ENCODE data around the gene WFIKKN1.

The WFIKKN1 gene

DNA sequence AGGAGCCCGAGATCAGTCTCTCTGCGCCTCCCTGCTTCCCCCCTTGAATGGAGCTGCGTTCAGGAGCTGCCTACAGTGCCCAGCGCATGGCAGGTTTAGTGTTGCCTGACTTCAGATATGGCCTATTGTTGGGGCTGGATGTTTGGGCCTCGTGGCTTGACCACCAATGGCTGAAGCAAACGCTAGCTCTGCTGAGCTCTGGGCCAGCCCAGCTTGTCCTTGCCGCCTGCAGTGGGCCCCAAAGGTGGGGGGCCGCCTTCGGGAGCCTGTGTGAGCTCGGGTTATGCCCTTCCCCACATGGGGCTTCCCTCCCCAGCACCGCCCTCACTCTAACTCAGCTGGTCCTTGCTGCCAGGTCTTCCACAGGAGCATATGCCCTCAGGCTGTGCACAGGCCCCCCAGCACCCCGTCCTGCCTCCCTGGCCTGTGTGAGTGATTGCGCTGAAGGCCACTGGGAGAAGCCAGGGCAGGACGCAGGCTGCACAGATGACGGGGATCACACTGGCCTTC is 7.3 kb downstream of the WFIKKN1 start:
- peak; percentile 30 for DNase-seq

DNA sequence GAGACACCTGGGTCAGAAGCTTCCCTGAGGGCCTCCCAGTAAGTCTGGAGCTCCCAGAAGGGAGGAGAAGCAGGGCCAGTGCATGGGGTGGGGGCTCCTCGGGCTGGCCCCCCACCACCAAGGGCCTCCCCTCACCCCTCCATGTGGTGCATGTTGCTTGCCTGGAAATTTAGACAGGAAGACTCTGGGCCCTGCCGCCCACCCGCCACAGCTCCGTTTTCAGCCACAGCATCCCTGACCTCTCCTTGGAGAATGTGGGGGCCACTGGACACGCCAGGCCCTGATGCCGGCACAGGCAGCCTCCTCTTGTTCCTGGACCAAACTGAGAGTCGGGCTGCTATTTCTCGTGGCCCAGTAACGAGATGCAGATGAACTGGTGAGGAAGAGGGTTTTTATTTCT is 8.1 kb downstream of the WFIKKN1 start:
- DNase-seq, result no peak

DNA sequence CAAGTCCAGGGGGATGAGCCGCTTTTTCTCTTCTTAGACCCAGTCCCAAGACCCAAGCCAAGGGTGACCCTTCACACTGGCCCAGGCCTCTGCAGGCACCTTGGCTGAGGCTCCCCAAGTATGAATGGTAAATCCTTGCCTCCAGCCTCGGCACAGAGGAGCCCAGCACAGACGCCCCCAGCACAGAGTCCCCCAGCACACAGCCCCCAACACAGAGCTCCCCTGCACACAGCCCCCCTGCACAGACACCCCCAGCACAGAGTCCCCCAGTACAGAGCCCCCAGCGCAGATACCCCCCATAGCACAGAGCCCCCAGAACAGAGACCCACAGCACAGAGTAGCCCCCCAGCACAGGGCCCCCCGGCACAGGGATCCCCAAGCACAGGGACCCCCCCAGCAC is 9.8 kb downstream of the WFIKKN1 start:
- no peak for DNase-seq

DNA sequence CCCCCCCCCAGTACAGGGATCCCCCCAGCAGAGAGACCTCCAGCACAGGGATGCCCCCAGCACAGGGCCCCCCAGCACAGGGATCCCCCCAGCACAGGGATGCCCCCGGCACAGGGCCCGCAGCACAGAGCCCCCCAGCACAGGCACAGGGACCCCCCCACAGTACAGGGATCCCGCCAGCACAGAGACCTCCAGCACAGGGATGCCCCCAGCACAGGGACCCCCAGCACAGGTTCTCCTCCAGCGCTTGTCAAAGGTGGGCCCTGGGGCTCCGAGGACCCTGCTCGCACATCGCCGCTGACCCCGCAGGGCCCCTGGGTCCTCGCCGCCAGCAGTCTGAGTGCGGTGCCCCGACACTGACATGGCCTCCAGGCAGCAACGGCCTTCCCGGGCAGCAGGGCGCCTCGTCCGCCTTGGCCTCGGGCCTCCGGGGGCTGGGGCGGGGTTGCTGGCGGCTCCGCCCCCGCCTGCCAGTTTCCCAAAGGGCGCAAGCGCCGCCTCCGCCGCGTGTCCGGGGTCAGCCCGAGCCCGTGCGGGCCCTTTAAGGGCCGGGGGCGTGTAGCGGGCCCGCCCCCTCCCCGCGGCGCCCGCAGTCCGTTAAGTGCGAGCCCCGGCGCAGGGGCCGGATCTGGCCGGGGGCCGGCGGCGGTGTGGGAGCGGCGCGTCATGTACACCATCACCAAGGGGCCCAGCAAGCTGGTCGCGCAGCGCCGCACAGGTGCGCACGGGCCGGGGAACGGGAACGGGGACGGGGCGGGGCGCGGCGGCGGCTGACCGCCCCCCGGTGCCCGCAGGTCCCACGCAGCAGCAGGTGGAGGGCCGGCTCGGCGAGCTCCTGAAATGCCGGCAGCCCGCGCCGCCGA is 10.8 kb downstream of the WFIKKN1 start, which contains the start of gene MCRIP2:
MCRIP2 (plus strand) TSS at position 503 of the 863 bp plus-strand sequence; CDS start at position 667, 164 bp downstream.
- DNase-seq, result peak; percentile 85

DNA sequence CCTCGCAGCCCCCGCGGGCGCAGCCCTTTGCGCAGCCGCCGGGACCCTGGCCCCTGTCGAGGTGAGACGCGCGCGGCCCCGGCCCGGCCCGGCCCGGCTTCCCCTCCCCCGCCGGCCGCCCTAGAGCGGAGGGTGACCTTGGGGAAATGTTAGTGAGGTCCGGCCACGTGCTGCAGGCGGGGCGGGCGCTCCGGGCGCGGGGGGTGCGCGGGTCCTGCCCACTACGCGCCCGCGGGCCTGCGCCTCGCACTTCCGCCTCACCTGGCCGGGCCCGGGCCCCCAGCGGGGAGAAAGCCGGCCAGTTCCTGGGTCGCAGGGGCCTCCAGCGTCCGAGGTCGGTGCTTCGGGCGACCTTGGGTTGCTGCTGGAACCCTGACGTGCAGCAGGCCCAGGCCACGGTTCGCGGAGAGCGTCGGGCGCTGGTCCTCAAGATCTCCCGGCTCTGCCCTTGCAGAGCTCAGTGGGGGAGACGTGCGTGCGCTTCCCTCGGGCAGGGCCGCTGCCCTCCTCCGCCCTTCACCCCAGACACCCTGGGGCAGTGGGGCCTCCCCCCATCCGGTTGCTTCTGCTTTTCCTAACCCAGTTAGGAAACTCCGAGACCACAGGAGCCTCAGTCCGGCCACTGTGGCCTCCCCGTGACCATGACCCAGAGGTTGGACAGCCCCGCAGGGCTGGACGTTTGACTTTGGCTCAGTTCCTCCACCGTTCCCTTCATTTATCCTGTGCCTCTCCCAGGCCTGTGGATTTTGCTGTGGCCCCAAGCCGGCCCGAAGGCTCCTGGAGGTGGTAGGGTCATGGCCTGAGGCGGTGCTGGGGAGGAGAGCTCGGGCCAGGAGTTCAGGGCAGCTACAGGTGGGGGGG is 11.6 kb downstream of the WFIKKN1 start:
- DNase-seq, result peak; percentile 44

DNA sequence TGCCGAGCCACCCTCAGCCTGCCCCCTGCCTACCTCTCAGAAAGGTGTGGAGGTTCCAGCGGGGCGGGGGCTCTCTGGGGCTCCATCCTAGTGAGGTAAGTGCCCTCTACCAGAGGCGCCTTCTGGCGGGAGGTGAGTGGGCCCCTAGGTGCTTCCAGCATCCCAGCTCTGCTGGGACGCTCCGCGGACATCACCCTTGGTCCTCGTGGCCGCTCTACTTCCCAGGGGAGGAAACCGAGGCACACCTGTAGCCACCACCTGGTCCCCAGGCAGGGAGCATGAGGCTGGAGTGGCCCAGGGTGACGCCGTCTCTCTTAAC is 12.2 kb downstream of the WFIKKN1 start:
- no peak for DNase-seq

DNA sequence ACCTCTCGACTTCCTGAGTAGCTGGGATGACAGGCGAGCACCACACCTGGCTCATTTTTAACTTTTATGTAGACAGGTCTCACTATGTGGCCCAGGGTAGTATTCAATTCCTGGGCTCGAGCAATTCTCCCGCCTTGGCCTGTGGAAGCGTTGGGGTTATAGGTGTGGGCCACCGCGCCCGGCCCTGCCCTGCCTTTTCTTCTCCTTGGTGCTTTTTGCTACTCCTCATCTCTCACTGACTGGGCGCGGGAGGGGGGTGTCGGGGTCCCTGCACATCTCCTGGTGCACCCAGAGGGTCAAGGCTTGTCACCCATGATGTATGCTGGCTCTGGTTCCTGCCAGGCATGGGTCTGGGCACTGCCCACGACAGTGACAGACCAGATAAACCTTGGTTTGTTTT is 13.8 kb downstream of the WFIKKN1 start:
- no peak for DNase-seq

DNA sequence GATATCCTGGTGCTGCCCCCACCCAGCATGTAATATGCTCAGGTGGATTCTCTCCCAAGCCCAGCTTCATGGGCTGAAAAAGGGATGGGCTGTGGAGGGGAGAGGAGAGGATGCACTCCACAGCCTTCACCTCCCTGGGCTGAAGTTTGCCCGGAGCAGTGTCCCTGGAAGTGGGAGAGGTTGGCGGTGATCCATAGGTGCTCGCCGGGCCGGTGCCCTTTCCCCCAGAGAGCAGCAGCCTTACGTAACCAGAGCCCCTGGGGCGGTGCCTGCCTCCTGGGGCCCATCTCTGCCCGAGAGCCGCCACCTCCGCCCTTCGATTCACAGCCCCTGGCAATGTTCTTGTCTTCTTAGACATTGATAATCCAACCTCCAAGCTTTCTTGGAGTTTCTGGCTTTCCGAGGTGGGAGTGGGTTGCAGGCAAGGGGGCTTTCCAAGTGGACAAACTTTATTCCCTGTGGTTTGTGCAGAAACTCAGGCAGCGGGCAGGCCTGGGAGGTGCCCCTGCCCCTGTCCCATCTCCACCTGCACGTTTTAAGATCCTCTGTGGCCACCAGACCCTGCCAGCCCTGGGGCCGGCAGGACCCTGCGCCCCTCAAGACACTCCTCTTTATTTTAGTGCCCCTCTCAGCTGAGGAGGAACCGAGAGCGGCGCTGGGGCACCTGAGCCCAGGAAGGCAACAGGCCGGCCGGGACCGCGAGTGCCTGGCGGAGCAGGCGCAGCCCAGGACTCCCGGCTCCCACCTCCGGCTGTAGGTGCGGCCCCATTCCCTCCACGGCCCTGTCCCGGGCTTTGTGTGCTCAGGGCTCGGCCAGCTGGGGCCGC is 15.3 kb downstream of the WFIKKN1 start:
- no peak for DNase-seq

DNA sequence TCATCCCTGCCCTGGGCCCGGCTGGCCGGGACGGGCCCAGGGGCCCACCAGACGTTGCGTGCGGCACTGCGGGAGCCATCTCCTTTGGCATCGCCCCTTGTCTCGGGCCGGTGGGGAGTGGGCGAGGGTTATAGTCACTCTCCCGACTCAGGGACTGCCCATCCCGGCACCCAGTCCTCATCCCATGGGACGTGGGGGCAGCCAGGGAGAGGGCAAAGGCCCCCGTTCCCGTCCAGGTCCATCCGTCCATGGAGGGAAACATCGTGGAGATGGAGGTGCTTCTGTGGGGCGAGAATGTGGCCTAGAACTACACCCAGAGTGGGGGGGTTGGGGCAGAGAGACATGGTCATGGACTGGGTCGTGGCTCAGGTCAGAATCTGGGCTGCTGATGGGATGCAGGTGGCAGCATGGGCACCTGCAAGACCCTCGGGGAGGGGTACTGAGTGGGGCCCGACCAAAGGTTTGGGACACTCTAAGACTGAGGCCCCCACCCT is 15.9 kb downstream of the WFIKKN1 start:
- no peak for DNase-seq

DNA sequence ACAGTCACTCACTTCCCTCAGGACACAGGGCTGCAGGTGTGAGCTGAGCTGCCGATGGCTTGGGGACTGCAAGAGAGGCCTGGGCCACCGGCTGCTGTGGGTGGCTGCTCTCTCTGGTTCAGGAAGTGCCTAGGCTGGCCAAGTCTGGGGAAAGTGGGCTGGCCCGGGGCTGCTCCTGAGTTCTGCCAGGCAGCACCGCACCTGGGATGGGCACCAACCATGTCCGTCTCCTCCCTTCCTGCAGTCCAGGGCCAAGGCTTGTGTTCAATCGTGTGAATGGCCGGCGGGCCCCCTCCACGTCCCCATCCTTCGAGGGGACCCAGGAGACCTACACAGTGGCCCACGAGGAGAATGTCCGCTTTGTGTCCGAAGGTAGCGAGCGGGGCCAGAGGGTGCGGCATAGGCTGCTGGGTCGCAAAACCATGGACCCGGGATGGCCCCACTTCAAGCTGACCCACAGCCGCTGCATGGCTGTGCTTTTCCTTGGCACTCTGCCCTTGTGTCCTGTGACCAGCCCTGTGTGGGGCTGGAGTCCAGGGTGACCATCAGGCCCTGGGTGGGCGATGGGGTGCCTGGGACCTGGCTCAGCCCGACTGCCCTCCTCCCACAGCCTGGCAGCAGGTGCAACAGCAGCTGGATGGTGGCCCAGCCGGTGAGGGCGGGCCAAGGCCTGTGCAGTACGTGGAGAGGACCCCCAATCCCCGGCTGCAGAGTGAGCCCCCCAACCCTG is 16.6 kb downstream of the WFIKKN1 start:
- no peak for DNase-seq

DNA sequence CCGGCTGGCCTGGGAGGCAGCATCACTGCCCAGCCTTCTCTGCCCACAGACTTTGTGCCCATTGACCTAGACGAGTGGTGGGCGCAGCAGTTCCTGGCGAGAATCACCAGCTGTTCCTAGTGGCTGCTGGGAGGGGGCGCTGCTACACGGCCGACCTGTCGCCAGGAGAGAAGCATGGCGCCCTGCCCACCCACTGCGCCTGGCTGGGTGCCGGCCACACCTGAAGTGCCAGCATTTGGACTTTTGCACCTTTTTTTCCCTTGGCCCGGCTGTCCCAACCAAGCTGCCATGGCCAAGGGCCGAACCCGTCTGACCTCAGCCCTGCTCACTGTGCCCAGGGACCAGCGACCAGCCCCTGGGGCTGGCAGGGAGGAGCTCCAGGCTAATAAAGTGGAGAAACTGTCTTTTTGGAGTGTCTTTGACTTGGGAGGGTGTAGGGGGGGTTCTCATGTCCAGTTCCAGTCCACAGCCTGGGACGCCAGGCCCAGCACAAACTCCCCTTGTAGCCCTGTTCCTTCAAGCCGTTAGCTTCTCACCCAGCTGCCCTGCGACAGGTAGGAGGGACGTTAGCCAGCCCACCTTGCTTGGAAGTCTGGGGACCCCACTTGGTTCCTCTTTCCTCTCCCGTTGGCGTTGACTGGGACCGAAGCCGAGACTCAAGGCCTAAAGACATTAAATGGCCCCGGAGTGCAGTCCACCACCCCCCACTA is 17.4 kb downstream of the WFIKKN1 start:
- DNase-seq, result no peak

DNA sequence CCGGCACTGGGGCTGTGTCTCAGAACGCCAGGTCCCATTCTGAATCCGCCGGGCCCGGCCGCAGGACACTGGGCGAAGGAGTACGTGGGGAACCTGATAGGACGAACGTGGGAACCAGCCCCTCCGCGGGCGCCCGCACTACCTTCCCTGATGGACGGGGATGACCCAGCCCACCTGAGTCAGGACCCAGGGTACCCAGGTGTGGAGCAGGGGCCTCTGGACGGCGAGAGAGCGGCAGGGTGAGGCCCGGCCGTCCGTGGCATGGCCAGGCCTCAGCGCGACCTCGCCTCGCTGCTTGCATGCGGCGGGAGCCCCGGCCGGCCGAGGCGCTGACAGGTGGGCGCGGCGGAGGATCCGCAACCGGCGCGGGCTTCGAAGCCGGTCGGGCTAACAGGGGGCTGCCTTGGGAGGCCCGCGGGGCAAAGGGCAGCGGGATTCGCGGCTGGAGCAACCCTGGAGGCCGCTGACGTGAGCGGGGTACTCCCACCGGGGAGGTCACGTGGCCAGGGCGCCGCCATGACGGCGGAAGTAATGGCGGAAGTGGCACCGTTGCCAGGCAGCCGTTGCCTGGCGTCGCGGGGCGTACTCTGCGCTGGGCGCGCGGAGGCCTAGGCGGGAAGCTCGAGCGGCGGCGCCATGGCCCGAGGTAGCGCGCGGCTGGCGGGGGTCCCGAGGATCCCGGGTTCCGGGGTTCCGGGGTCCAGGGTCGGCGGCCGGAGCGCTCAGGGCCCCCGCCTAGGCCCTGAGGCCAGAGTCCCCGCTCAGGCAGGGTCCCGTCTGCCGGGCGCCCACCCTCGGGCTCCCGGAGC is 18.2 kb downstream of the WFIKKN1 start, which contains the start of gene WDR90:
WDR90 (plus strand) TSS at position 585 of the 809 bp plus-strand sequence; CDS start at position 637, 52 bp downstream.
- DNase-seq, result peak; percentile 95

DNA sequence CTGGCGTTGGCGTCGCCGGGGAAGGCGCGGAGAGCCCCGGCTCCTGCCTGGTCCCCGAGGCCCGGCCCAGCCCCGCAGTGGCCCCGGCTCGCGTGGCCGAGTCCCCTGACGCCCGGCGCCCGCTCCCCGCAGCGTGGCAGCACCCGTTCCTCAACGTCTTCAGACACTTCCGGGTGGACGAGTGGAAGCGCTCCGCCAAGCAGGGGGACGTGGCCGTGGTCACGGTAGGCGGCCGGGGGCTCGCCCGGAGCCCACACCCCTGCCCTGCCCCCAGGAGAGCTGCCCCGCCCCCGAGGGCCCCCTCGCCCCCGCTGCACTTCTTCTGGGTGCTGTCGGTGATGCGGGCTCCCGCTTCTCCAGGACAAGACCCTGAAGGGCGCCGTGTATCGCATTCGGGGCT is 18.8 kb downstream of the WFIKKN1 start:
- DNase-seq, result no peak

DNA sequence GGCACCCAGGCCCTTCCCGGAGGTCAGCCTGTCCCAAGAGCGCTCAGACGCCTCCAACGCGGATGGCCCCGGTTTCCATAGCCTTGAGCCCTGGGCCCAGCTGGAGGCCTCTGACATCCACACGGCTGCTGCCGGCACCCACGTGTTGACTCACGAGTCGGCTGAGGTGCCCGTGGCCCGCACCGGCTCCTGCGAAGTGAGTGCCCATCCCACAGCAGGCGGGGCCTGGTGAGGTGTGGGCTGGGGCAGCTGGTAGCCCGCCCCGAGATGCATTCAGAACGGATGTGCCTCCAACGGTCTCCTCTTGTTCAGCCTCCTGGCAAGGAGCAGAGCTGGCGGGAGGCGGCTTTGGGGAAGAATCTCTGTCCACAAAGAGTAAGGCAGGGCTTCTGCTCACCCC is 21.1 kb downstream of the WFIKKN1 start:
- no peak for DNase-seq

DNA sequence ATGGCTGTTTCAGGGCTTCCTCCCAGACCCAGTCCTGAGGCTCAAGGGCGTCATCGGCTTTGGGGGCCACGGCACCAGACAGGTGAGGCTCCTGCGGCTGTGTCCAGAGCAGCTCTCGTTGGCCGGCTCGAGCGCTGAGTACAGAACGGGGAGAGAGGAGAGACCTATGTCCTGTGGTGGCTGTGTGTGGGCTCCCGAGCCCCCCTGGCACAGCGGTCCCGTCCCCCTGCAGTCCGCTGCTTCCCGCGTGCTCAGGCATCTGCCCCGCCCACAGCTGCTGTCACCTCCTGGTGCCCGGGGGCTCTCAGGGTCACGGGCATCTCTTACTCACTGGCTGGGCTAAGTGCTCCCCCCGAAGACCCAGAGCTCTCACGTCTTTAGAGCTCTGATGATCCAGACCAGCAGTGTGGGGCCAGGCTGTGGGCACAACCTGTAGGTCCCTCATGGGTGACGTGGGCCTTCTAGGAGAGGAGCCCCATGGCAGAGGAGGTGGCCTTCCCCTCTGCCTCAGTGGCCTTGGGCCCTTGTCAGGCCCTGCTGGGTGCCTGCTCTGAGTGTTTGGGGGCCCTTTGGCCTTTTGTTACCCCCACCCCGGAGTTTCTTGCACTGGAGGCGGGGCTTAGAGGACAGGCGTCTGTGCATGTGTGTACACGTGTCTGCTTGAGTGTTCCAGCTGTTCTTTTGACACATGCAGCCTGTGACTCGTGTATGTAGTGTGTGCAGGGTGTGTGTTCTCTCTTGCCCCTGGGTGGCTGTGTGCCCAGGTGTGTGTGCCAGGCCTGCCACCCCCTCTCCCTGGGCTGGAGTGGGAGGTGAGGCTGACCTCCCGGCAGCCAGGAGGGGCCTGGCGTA is 21.9 kb downstream of the WFIKKN1 start:
- DNase-seq, result no peak

DNA sequence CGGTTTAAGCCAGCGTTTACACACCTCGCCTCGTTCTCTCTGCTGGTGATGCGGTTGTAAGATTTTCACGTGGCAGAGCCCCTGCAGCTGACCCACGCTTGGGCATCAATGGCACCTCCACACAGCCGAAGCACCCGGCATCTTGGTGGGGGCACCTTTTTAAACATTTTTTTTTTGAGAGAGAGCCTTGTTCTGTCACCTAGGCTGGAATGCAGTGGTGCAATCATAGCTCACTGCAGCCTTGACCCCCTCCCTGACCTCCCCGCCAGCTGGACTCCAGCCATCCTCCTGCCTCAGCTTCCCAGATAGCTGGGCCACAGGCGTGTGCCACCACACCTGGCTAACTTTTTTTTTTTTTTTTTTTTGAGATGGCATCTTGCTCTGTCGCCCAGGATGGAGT is 23.2 kb downstream of the WFIKKN1 start:
- DNase-seq, result no peak

DNA sequence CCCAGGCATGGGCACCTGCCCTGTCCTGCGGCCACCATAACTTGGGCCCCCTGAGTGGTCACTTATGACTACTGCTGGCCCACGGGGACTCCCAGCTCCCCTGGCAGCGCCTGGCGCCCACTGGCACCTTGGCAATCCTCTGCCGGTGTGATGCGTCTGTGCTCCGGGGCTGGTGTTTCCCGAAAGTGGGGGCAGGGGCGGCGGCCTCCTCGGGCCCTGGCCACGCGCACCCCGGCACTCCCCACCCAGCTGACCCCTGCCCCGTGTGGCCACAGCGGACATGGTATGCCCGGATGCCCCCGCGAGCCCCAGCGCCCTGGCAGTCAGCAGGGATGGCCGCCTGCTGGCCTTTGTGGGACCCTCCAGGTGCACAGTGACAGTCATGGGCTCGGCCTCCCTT is 26.7 kb downstream of the WFIKKN1 start:
- no peak for DNase-seq

DNA sequence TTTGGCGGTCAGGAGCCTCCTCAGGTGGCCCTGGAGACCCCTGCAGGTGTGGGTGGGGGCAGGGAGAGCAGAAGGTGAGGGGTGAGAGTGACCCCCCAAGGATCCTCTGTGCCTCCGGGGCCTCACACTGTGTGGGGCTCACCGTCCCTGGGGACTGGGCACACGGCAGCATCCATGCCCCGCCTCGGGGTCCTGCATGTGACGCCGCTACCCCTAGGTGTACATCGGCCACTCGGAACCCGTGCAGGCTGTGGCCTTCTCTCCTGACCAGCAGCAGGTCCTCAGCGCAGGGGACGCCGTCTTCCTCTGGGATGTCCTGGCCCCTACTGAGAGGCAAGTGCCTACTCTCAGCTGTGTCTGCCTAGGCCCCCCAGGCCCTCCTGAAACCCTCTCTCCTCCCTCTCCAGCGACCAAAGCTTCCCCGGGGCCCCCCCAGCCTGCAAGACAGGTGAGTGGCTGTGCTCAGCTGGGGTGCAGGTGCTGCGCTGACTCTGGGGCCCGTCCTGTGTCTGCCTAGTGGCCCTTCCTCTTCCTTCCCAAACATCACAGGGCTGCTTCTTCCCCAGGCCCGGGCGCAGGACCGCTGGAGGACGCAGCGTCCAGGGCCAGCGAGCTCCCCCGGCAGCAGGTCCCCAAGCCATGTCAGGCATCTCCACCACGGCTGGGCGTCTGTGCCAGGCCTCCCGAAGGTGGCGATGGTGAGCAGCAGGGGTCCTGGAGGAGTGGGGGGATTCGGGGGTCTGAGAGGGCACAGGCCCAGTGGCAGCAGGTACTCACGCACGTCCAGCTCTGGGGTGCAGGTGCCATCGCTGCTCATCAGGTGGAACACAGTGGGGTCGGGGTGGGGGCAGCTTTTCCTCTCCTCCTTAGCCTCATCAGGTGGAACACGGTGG is 28.1 kb downstream of the WFIKKN1 start:
- no peak for DNase-seq
